NB4 (cell line): ENCODE results near the gene OPCML.

Experiments used
- POLR2A ChIP-seq: IDR thresholded peaks from 2 replicates; pipeline ENCODE4 v1.6.1; 2011; ENCODE audit warnings: mild to moderate bottlenecking; ENCODE audit not compliant: insufficient read length; ENCODE audit errors: extremely low read depth
- TF ChIP-seq, protein P1 (sequence below): IDR thresholded peaks from one replicate; pipeline ENCODE4 v1.5.1; 2012; ENCODE audit warnings: low read depth, low read length
- TF ChIP-seq, protein P2 (sequence below): IDR thresholded peaks from 2 replicates; pipeline ENCODE4 v1.6.1; 2011; ENCODE audit warnings: low read depth, low read length

DNA sequence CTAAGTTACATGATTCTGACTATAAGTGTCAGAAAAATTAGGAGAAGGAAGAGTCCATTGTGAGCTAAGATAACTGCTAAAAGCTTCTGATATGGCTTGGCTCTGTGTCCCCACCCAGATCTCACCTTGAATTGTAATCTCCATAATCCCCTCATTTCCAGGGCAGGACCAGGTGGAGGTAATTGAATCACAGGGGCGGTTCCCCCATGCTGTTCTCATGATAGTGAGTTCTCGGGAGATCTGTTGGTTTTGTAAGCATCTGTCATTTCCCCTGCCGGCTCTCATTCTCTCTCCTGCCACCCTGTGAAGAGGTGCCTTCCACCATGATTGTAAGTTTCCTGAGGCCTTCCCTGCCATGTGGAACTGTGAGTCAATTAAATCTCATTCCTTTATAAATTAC lies 230.2 kb downstream of the OPCML start:
- no peak for TF ChIP-seq POLR2A
- TF ChIP-seq, protein P1, sequence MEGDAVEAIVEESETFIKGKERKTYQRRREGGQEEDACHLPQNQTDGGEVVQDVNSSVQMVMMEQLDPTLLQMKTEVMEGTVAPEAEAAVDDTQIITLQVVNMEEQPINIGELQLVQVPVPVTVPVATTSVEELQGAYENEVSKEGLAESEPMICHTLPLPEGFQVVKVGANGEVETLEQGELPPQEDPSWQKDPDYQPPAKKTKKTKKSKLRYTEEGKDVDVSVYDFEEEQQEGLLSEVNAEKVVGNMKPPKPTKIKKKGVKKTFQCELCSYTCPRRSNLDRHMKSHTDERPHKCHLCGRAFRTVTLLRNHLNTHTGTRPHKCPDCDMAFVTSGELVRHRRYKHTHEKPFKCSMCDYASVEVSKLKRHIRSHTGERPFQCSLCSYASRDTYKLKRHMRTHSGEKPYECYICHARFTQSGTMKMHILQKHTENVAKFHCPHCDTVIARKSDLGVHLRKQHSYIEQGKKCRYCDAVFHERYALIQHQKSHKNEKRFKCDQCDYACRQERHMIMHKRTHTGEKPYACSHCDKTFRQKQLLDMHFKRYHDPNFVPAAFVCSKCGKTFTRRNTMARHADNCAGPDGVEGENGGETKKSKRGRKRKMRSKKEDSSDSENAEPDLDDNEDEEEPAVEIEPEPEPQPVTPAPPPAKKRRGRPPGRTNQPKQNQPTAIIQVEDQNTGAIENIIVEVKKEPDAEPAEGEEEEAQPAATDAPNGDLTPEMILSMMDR = no peak
- TF ChIP-seq, protein P2, sequence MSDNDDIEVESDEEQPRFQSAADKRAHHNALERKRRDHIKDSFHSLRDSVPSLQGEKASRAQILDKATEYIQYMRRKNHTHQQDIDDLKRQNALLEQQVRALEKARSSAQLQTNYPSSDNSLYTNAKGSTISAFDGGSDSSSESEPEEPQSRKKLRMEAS = no peak
